Activated CD4-positive, alpha-beta memory T cell treated with anti-CD3 and anti-CD28 coated beads, Interleukin-2, amount 10 ng/mL, durations not matched to agents 7 days and 5 days (primary cell): Measurements from ENCODE around the gene HEXD. TPM values are rescaled to one million over a fixed set of nuclear protein-coding genes. Genes with fewer than 3 reads are reported as not detected.

Experiments
- CTCF ChIA-PET: fragments of 350-600 bp; sonication (Branson Sonifier 250); formaldehyde crosslinking; loops from one replicate; lab custom pipeline; 2021; ENCODE audit warnings: antibody characterized with exemption, inconsistent platforms; lab: Charles Lee
- POLR2A ChIA-PET: fragments of 350-600 bp; sonication (Branson Sonifier 250); formaldehyde crosslinking; loops from one replicate; lab custom pipeline; 2021; ENCODE audit warnings: antibody characterized with exemption; lab: Charles Lee
- DNase-seq: peaks from one replicate; pipeline ENCODE4 v3.0.0-alpha.2; 2020
- H3K27ac Mint-ChIP-seq: one replicate; pipeline ENCODE4 v1.8.0; 2021; ENCODE audit warnings: mild to moderate bottlenecking, mixed read lengths
- H3K27me3 Mint-ChIP-seq: one replicate; pipeline ENCODE4 v1.8.0; 2021; ENCODE audit warnings: mixed read lengths
- H3K36me3 Mint-ChIP-seq: one replicate; pipeline ENCODE4 v1.8.0; 2021; ENCODE audit warnings: low read depth, mixed read lengths
- H3K4me1 Mint-ChIP-seq: one replicate; pipeline ENCODE4 v1.8.0; 2021; ENCODE audit warnings: mixed read lengths
- H3K4me3 Mint-ChIP-seq: one replicate; pipeline ENCODE4 v1.8.0; 2021; ENCODE audit warnings: mild to moderate bottlenecking, mixed read lengths
- H3K9me3 Mint-ChIP-seq: one replicate; pipeline ENCODE4 v1.8.0; 2021; ENCODE audit warnings: mixed read lengths
- total RNA-seq, 2 experiments: library from RNA; stranded (reverse); gene quantifications; one replicate each; pipeline ENCODE4 v1.2.3, GENCODE V29; 2021

The HEXD gene
- total RNA-seq, 2 experiments from 2014 or later, result 58.3 to 60.6 TPM

DNA sequence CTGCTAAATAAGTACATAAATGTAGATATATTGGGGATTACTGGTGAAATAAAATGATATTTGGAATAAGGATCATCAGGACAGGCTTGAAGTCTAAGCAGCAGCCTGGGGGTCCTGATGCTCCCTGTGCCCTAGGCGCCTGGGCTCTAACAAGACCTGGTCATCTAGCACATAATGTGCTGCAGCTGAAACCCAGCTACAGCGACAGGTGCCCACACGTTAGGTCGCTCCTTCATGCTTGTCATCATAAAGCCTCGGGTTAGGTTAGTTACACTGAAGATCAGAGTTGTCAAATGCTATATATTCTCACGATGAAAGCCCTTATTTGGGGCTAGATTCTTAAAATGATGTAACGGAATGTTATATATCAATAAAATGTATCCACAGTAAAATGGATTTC, 51.9 kb downstream of the HEXD start:
- Mint-ChIP-seq H3K4me1 (peaks cover 13% of the 10 kb centered on the region), H3K9me3 (no peaks in the 10 kb centered on the region), H3K4me3 (no peak overlapping the region), H3K27me3 (no peaks in the 10 kb centered on the region), H3K27ac (no peak overlapping the region), H3K36me3 (peaks cover 62% of the 10 kb centered on the region)
- no peak for DNase-seq
- ChIA-PET POLR2A (interaction anchor here (1.2 kb wide), 1 partner anchor 10 kb away, joined by 4 read pairs; no protein-coding TSS in a partner anchor), CTCF (no interaction called here)

DNA sequence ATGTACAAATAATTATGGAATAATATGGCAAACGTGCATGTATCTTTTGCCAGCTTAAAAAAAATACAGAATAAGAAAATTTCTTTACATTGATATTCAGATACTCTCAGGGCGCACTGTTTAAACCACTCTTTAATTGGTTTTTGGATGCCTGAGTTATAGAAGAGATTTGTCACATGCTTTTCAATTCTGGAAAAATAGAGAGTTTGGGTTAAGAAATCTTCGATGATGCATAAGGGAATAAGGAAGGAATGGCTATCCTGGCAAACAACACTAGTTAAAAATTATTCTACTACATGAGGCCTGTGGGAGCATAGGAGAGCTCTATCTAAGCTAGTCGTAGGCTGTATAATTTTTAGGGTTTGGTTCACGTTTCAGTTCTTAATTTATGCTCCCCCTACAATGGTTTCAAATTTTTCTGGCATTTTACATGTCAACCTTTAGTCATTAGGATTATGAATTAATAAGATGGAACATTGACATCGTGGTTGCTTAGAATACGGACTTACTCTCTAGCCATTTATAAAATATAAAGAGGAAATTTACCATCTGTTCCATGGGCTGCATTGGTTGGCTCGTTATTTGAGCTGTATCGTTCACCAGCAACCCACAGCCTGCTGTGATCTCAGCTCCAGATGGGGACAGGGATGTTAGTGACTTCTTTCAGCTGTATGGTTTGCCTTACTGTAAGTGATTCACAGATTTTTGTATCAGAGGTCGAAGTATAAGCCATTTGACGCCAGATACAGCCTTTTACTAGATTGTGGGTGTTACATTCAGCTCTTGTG, 56.3 kb downstream of the HEXD start:
- peaks cover 51% of the 10 kb centered on the region for H3K36me3 Mint-ChIP-seq
- POLR2A ChIA-PET, result interaction anchor here (1.0 kb wide), 1 partner anchor 11 kb away, joined by 3 read pairs; no protein-coding TSS in a partner anchor
- peaks cover 21% of the 10 kb centered on the region for H3K4me1 Mint-ChIP-seq
- H3K9me3 Mint-ChIP-seq, result no peaks in the 10 kb centered on the region
- no peak overlapping the region for H3K27ac Mint-ChIP-seq
- no peak overlapping the region for H3K4me3 Mint-ChIP-seq
- CTCF ChIA-PET, result interaction anchor here (1.3 kb wide), 1 partner anchor 20 kb away, joined by 7 read pairs; no protein-coding TSS in a partner anchor
- no peak for DNase-seq
- H3K27me3 Mint-ChIP-seq, result no peaks in the 10 kb centered on the region

GRCh38 chr17:82475458-82475857, 57.3 kb downstream of the HEXD start:
- no peak overlapping the region for H3K4me3 Mint-ChIP-seq
- ChIA-PET CTCF (interaction anchor here (1.3 kb wide), 1 partner anchor 19 kb away, joined by 7 read pairs; no protein-coding TSS in a partner anchor), POLR2A (no interaction called here)
- H3K27me3 Mint-ChIP-seq, result no peaks in the 10 kb centered on the region
- no peak for DNase-seq
- H3K27ac Mint-ChIP-seq, result no peak overlapping the region
- peaks cover 56% of the 10 kb centered on the region for H3K36me3 Mint-ChIP-seq
- H3K9me3 Mint-ChIP-seq, result no peaks in the 10 kb centered on the region
- H3K4me1 Mint-ChIP-seq, result peaks cover 24% of the 10 kb centered on the region

DNA sequence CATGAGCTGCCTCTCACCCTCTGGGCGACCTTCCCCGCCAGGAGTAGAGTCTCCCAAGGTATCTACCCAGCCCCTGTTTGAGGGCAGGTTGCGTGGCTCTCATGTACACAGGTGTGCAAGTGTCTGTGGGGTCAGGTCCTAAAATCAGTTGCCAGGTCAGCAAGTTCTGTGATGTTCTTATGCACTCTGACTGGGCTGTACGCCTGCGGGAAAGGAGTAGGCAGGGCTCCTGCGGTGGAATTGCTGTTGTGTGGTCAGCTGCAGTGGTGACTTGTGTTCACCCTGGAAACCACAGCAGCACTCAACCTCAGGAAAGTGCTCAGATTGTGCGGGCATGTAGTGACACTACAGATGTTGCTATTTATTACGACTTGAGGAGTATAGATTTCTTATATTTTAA, 59.8 kb downstream of the HEXD start:
- Mint-ChIP-seq H3K9me3 (no peaks in the 10 kb centered on the region), H3K4me3 (no peak overlapping the region), H3K36me3 (peaks cover 58% of the 10 kb centered on the region), H3K27me3 (no peaks in the 10 kb centered on the region), H3K27ac (peak overlapping the region; percentile 66), H3K4me1 (peaks cover 27% of the 10 kb centered on the region)
- POLR2A ChIA-PET, result interaction anchor here (1.2 to 2.7 kb wide), 5 partner anchors 9 to 29 kb away, joined by 3 to 11 read pairs (median 5); partner anchors contain the start of gene NARF
- CTCF ChIA-PET, result no interaction called here
- peak; percentile 35 for DNase-seq

GRCh38 chr17:82479602-82480001, 61.5 kb downstream of the HEXD start:
- POLR2A ChIA-PET, result interaction anchor here (2.3 kb wide), 1 partner anchor 17 kb away, joined by 8 read pairs; no protein-coding TSS in a partner anchor
- no peak overlapping the region for H3K4me3 Mint-ChIP-seq
- peak overlapping the region; percentile 75 for H3K27ac Mint-ChIP-seq
- peaks cover 28% of the 10 kb centered on the region for H3K4me1 Mint-ChIP-seq
- H3K27me3 Mint-ChIP-seq, result no peaks in the 10 kb centered on the region
- CTCF ChIA-PET, result interaction anchor here (1.7 kb wide), 2 partner anchors 72 to 75 kb away, joined by 5 to 7 read pairs; no protein-coding TSS in a partner anchor
- H3K36me3 Mint-ChIP-seq, result peaks cover 67% of the 10 kb centered on the region
- no peak for DNase-seq
- H3K9me3 Mint-ChIP-seq, result no peaks in the 10 kb centered on the region

GRCh38 chr17:82480318-82480717, 62.2 kb downstream of the HEXD start:
- ChIA-PET POLR2A (interaction anchor here (1.4 kb wide), 1 partner anchor 23 kb away, joined by 3 read pairs; no protein-coding TSS in a partner anchor), CTCF (interaction anchor here (0.7 to 1.7 kb wide), 3 partner anchors 40 to 74 kb away, joined by 3 to 7 read pairs (median 5); no protein-coding TSS in a partner anchor)
- no peak for DNase-seq
- H3K36me3 Mint-ChIP-seq, result peaks cover 71% of the 10 kb centered on the region
- H3K27ac Mint-ChIP-seq, result no peak overlapping the region
- peaks cover 35% of the 10 kb centered on the region for H3K4me1 Mint-ChIP-seq
- H3K4me3 Mint-ChIP-seq, result no peak overlapping the region
- no peaks in the 10 kb centered on the region for H3K9me3 Mint-ChIP-seq
- H3K27me3 Mint-ChIP-seq, result no peaks in the 10 kb centered on the region

GRCh38 chr17:82483204-82483660, 65.1 kb downstream of the HEXD start:
- POLR2A ChIA-PET, result interaction anchor here (1.2 kb wide), 1 partner anchor 25 kb away, joined by 3 read pairs; the partner anchor contains the start of gene NARF

DNA sequence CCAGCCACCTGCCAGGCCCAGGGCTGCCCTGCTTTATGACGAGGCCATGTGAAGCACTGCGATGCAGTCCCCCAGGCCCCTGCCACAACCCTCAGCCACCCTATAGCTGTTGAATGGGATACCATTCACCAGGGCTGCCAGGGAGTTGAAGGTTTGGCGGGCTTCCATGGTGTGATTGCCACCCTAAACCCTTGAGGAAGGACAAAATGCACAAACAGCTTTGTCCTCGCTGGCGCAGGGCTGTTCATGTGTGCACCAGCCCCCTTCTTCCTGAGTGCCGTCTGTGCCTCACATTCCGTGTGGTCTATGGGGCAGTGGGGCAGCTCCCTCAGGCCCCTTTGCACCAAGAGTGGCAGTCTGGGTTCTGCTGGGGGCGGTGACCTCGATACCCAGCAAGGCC, 65.7 kb downstream of the HEXD start:
- ChIA-PET CTCF (interaction anchor here (0.7 kb wide), 1 partner anchor 71 kb away, joined by 3 read pairs; no protein-coding TSS in a partner anchor), POLR2A (interaction anchor here (0.7 to 1.2 kb wide), 4 partner anchors 12 to 35 kb away, joined by 3 read pairs; partner anchors contain the start of gene NARF)
- H3K27me3 Mint-ChIP-seq, result no peaks in the 10 kb centered on the region
- H3K4me1 Mint-ChIP-seq, result peaks cover 46% of the 10 kb centered on the region
- H3K4me3 Mint-ChIP-seq, result no peak overlapping the region
- DNase-seq, result no peak
- peaks cover 83% of the 10 kb centered on the region for H3K36me3 Mint-ChIP-seq
- H3K27ac Mint-ChIP-seq, result no peak overlapping the region
- H3K9me3 Mint-ChIP-seq, result no peaks in the 10 kb centered on the region

More at GRCh38 chr17:82483204-82483660, 65.1 kb downstream of the HEXD start:
- Mint-ChIP-seq H3K4me3 (no peak overlapping the region), H3K27me3 (no peaks in the 10 kb centered on the region), H3K27ac (no peak overlapping the region), H3K36me3 (peaks cover 84% of the 10 kb centered on the region), H3K9me3 (no peaks in the 10 kb centered on the region), H3K4me1 (peaks cover 50% of the 10 kb centered on the region)
- no peak for DNase-seq
- CTCF ChIA-PET, result interaction anchor here (0.7 to 0.8 kb wide), 2 partner anchors 11 to 71 kb away, joined by 3 read pairs; no protein-coding TSS in a partner anchor

DNA sequence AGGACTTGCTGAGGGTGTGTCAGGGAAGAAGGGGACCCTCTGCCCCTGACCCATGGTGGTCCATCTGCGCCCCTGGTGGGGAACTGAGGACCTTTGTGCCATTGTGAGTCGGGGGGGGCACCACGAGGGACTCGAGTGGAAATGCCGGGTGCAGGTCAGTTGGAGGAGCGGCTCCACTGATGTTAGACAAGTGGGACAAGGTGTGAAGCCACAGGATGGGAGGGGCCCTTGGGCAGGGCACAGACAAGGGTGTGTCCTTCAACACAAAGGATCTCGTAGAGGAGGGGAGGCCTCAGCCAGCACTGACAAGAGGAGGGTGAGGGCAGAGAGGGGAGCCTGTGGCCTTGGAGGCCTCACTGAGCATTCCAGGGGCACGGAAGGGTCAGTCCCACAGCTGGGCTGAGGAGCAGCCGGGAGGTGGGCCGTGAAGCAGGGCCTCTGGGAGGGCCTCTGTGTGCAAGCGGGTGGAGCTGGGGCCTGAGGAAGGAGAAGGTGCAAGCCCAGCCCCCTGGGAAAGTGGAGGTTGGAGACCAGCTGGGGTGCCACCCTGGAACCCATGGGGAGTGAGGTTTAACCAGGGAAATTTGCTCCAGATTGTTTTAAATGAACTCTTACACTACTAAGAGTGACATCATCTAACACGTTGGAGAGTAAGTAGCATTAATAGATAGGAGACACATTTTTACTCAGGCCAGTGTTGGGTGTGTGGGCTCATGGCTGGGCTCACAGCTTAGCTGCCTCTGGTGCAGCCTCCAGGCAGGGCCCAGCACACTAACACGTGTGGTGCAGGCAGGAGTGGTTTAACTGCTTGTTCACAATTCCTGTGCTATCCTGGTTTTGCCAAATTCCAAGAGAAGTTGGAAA, 68.3 kb downstream of the HEXD start:
- Mint-ChIP-seq H3K4me3 (peak overlapping the region; percentile 14), H3K36me3 (peaks cover 74% of the 10 kb centered on the region)
- POLR2A ChIA-PET, result interaction anchor here (0.8 to 1.6 kb wide), 6 partner anchors 8 to 48 kb away, joined by 3 to 8 read pairs (median 4); partner anchors contain the start of gene FOXK2

DNA sequence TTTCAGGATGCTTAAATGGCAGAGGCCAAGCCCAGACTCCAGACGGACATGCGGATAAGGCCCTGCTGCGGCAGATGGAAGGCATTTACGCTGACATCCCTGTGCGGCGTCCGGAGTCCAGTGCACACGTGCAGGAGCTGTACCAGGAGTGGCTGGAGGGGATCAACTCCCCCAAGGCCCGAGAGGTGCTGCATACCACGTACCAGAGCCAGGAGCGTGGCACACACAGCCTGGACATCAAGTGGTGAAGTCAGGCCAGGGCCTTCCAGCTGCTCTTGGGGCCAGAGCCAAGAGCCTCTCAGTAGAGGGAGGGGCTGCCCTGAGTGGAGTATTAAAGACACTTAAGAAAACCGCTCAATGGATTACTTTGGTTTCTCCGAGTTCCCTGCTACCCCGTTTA, 69.8 kb downstream of the HEXD start:
- H3K4me3 Mint-ChIP-seq, result no peak overlapping the region
- peaks cover 39% of the 10 kb centered on the region for H3K4me1 Mint-ChIP-seq
- H3K36me3 Mint-ChIP-seq, result peaks cover 63% of the 10 kb centered on the region
- no peak for DNase-seq
- ChIA-PET POLR2A (no interaction called here), CTCF (no interaction called here)
- no peaks in the 10 kb centered on the region for H3K27me3 Mint-ChIP-seq
- peak overlapping the region; percentile 61 for H3K27ac Mint-ChIP-seq
- H3K9me3 Mint-ChIP-seq, result no peaks in the 10 kb centered on the region

More for the DNA sequence above, 68.3 kb downstream of the HEXD start:
- Mint-ChIP-seq H3K9me3 (no peaks in the 10 kb centered on the region), H3K27ac (peak overlapping the region; percentile 86), H3K27me3 (no peaks in the 10 kb centered on the region), H3K4me1 (peaks cover 39% of the 10 kb centered on the region)
- DNase-seq, result peak; percentile 64
- CTCF ChIA-PET, result interaction anchor here (0.6 kb wide), 1 partner anchor 19 kb away, joined by 3 read pairs; no protein-coding TSS in a partner anchor

DNA sequence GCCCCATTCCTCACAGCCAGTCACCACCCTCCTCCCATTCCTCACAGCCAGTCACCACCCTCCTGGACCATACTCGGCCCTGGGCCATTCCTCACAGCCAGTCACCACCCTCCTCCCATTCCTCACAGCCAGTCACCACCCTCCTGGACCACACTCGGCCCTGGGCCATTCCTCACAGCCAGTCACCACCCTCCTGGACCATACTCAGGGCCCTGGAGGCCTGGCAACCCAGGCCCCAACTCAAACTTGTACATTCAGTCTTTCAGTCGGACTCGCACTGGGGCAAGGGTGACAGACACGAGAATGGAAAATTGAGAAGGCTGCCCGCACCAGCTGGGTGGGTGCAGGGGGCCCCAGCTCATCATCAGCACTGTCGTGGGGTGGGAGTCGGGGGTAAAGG, 71.0 kb downstream of the HEXD start:
- CTCF ChIA-PET, result no interaction called here

More for the DNA sequence above, 71.0 kb downstream of the HEXD start:
- H3K27me3 Mint-ChIP-seq, result no peaks in the 10 kb centered on the region
- POLR2A ChIA-PET, result no interaction called here
- no peak for DNase-seq
- H3K27ac Mint-ChIP-seq, result peak overlapping the region; percentile 35
- peaks cover 52% of the 10 kb centered on the region for H3K36me3 Mint-ChIP-seq
- peaks cover 46% of the 10 kb centered on the region for H3K4me1 Mint-ChIP-seq
- H3K9me3 Mint-ChIP-seq, result no peaks in the 10 kb centered on the region
- no peak overlapping the region for H3K4me3 Mint-ChIP-seq
